ENCODE data around the gene RPH3AL. TPM values are rescaled to one million over a fixed set of nuclear protein-coding genes. Genes with fewer than 3 reads are reported as not detected.

Gene RPH3AL
- total RNA-seq, 1 experiment from 2014 or later: 24.9 TPM

- Histone ChIP-seq H2AFZ (ENCODE audit: low read length) (no peak overlapping the region), H3K27ac (ENCODE audit: low read length) (no peak overlapping the region), H3K9ac (ENCODE audit: low read length) (no peak overlapping the region), H3F3A (ENCODE audit: low read length, unreplicated experiment) (no peaks in the 10 kb centered on the region), H3K79me2 (ENCODE audit: low read length) (no peaks in the 10 kb centered on the region), H4K20me1 (ENCODE audit: low read length) (no peaks in the 10 kb centered on the region), H3K4me3 (ENCODE audit: low read length) (no peak overlapping the region), H3K9me3 (ENCODE audit: low read length) (no peaks in the 10 kb centered on the region), H3K27me3 (ENCODE audit: low read length) (peaks cover 10% of the 10 kb centered on the region), H3K36me3 (ENCODE audit: low read depth, low read length) (no peaks in the 10 kb centered on the region), H3K9me2 (replicated peaks; ENCODE audit: low read length) (no peaks in the 10 kb centered on the region), H3K4me1 (ENCODE audit: insufficient read depth, low read length) (no peaks in the 10 kb centered on the region), H3K4me2 (ENCODE audit: low read length) (no peak overlapping the region)
- DNase-seq (no peak), ATAC-seq (no peak)
- no TSS peak for BruUV-seq (replicated peaks)
- CTCF ChIA-PET: no interaction called here
- intact Hi-C loops (cut with micrococcal nuclease): no loop called here
- POLR2A ChIA-PET (ENCODE audit: unreplicated experiment): no interaction called here
- TF ChIP-seq CTCF (conservative IDR thresholded peaks at IDR 0.05; ENCODE audit: low read depth, low read length) (no peak), EZH2 (IDR thresholded peaks at IDR 0.05; ENCODE audit: low read length, unreplicated experiment) (no peak)
Measured at GRCh38 chr17:178292-179065, 174.1 kb downstream of the RPH3AL start.

- intact Hi-C loops (cut with micrococcal nuclease): no loop called here
- ChIA-PET POLR2A (ENCODE audit: unreplicated experiment) (no interaction called here), CTCF (no interaction called here)
- H3F3A ChIP-seq (ENCODE audit: low read length, unreplicated experiment): no peaks in the 10 kb centered on the region
- ATAC-seq (no peak), DNase-seq (no peak)
- no TSS peak for BruUV-seq (replicated peaks)
- no peaks in the 10 kb centered on the region for H3K36me3 ChIP-seq (ENCODE audit: low read depth, low read length)
- no peaks in the 10 kb centered on the region for H3K4me1 ChIP-seq (ENCODE audit: insufficient read depth, low read length)
- no peak overlapping the region for H3K4me3 ChIP-seq (ENCODE audit: low read length)
- no peak overlapping the region for H2AFZ ChIP-seq (ENCODE audit: low read length)
- H3K9ac ChIP-seq (ENCODE audit: low read length): no peak overlapping the region
- H3K9me3 ChIP-seq (ENCODE audit: low read length): no peaks in the 10 kb centered on the region
- TF ChIP-seq CTCF (conservative IDR thresholded peaks at IDR 0.05; ENCODE audit: low read depth, low read length) (no peak), EZH2phosphoT487 (IDR thresholded peaks at IDR 0.05; ENCODE audit: borderline replicate concordance, low read length) (no peak), EZH2 (IDR thresholded peaks at IDR 0.05; ENCODE audit: low read length, unreplicated experiment) (no peak)
- H3K4me2 ChIP-seq (ENCODE audit: low read length): no peak overlapping the region
- peaks cover 10% of the 10 kb centered on the region for H3K27me3 ChIP-seq (ENCODE audit: low read length)
- H4K20me1 ChIP-seq (ENCODE audit: low read length): no peaks in the 10 kb centered on the region
- no peak overlapping the region for H3K27ac ChIP-seq (ENCODE audit: low read length)
- no peaks in the 10 kb centered on the region for H3K9me2 ChIP-seq (replicated peaks; ENCODE audit: low read length)
- no peaks in the 10 kb centered on the region for H3K79me2 ChIP-seq (ENCODE audit: low read length)
Measured at GRCh38 chr17:177762-178161, 174.8 kb downstream of the RPH3AL start.

DNA sequence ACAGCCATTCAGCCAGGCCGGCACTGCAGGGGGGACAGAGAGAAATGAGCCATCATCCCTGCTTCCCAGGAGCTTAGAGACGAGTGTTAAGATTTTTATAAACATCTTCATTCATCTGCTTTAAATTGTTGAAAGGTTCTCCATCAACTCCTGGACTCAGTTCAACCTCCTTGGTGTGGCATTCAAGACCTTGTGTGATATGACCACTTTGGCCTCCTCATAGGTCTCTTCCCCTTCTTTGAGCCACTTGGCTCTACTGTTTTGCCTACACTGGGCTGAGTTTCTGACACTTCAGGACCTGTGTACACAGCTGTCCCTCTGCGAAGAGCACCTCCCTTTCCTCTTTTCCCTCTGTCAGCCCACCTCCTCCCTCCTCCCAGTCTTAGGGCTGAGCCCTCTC, 175.5 kb downstream of the RPH3AL start:
- Histone ChIP-seq H3K4me1 (ENCODE audit: insufficient read depth, low read length) (no peaks in the 10 kb centered on the region), H3K9ac (ENCODE audit: low read length) (no peak overlapping the region), H2AFZ (ENCODE audit: low read length) (no peak overlapping the region), H3K4me2 (ENCODE audit: low read length) (no peak overlapping the region), H3F3A (ENCODE audit: low read length, unreplicated experiment) (no peaks in the 10 kb centered on the region), H3K9me2 (replicated peaks; ENCODE audit: low read length) (no peaks in the 10 kb centered on the region), H3K4me3 (ENCODE audit: low read length) (no peak overlapping the region), H4K20me1 (ENCODE audit: low read length) (no peaks in the 10 kb centered on the region), H3K27me3 (ENCODE audit: low read length) (peaks cover 9% of the 10 kb centered on the region), H3K27ac (ENCODE audit: low read length) (no peak overlapping the region), H3K9me3 (ENCODE audit: low read length) (no peaks in the 10 kb centered on the region), H3K36me3 (ENCODE audit: low read depth, low read length) (no peaks in the 10 kb centered on the region), H3K79me2 (ENCODE audit: low read length) (no peaks in the 10 kb centered on the region)
- ChIA-PET CTCF (no interaction called here), POLR2A (ENCODE audit: unreplicated experiment) (no interaction called here)
- no peak for DNase-seq
- no peak for TF ChIP-seq EZH2phosphoT487 (IDR thresholded peaks at IDR 0.05; ENCODE audit: borderline replicate concordance, low read length)
- no peak for TF ChIP-seq EZH2 (IDR thresholded peaks at IDR 0.05; ENCODE audit: low read length, unreplicated experiment)
- TF ChIP-seq CTCF (conservative IDR thresholded peaks at IDR 0.05; ENCODE audit: low read depth, low read length): no peak
- ATAC-seq: no peak
- intact Hi-C loops (cut with micrococcal nuclease): no loop called here
- no TSS peak for BruUV-seq (replicated peaks)

Data from PC-3 (cell line).